Skeletal muscle tissue (tissue), 4 donors: Measurements from ENCODE around the gene MYADM. TPM values are rescaled to one million over a fixed set of nuclear protein-coding genes. Genes with fewer than 3 reads are reported as not detected.

ENCODE experiments used
- H3K27ac ChIP-seq: one replicate; pipeline ENCODE4 v1.7.0; 2013; ENCODE audit warnings: mild to moderate bottlenecking, low read depth, low read length, inconsistent platforms
- H3K27me3 ChIP-seq, 3 donors: one replicate each; pipeline ENCODE4 v1.7.0; 2013; ENCODE audit warnings: low read length in 3 of 3; ENCODE audit not compliant: control insufficient read depth in 3 of 3, insufficient read depth in 3 of 3
- H3K36me3 ChIP-seq, 3 donors: one replicate each; pipeline ENCODE4 v1.7.0; 2013; ENCODE audit warnings: low read length in 3 of 3; ENCODE audit not compliant: control insufficient read depth in 3 of 3, insufficient read depth in 3 of 3
- H3K4me1 ChIP-seq, 3 donors: one replicate each; pipeline ENCODE4 v1.7.0; 2013; ENCODE audit warnings: low read length in 3 of 3, mild to moderate bottlenecking in 3 of 3; ENCODE audit not compliant: control insufficient read depth in 3 of 3, insufficient read depth in 3 of 3
- H3K4me3 ChIP-seq, 3 donors: one replicate each; pipeline ENCODE4 v1.7.0; 2013; ENCODE audit warnings: low read length in 3 of 3
- H3K9ac ChIP-seq, 3 donors: one replicate each; pipeline ENCODE4 v1.7.0; 2013; ENCODE audit warnings: low read length in 3 of 3, mild to moderate bottlenecking in 3 of 3, moderate library complexity in 2 of 3, low read depth in 1 of 3
- H3K9me3 ChIP-seq, 3 donors: one replicate each; pipeline ENCODE4 v1.7.0; 2013; ENCODE audit warnings: low read length in 3 of 3; ENCODE audit not compliant: control insufficient read depth in 3 of 3
- total RNA-seq: library from RNA; depleted of rRNA; stranded (reverse); fragments of >200 nt; gene quantifications from one replicate; pipeline ENCODE4 v1.2.3, GENCODE V29; 2014
- donor health status: Osteomylitis.

Gene MYADM
- total RNA-seq, 1 donor from 2014 or later = 20.9 TPM

DNA sequence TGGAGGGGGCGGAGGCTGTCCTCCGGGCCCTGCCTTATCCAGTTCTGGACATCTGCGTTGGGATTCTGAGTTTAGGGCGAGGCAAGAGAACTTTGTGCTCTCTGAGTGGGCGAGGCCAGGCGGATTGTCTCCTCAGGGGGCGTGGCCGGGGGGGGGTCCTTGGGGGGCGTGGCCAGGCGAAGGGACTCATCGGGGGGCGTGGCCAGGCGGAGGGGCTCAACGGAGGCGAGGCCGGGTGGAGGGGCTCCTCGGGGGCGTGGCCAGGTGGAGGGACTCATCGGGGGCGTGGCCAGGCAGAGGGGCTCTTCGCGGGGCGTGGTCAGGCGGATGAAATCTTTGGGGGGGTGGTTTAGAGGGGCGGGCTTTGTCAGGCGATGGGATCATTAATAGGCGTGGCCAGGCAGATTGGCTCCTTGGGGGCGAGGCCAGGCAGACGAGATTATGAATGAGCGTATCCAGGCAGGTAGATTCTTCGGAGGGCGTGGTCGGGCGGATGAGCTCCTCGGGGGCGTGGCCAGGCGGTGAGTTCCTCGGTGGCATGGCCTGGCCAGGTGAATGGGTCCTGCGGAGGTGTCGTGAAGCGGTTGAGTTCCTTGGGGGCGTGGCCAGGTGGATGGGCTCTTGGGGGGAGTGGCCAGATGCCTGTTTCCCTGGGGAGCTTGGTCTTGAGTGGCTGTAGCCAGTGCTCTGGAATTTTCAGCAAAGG is 31.1 kb downstream of the MYADM start:
- Histone ChIP-seq H3K4me1 (no peaks in the 10 kb centered on the region), H3K9ac (no peak overlapping the region), H3K36me3 (no peaks in the 10 kb centered on the region), H3K9me3 (peaks cover 0 to 2% (median 0%) of the 10 kb centered on the region in 3 donors), H3K27me3 (peaks cover 27 to 40% (median 33%) of the 10 kb centered on the region in 3 donors), H3K27ac (no peak overlapping the region), H3K4me3 (no peak overlapping the region)

DNA sequence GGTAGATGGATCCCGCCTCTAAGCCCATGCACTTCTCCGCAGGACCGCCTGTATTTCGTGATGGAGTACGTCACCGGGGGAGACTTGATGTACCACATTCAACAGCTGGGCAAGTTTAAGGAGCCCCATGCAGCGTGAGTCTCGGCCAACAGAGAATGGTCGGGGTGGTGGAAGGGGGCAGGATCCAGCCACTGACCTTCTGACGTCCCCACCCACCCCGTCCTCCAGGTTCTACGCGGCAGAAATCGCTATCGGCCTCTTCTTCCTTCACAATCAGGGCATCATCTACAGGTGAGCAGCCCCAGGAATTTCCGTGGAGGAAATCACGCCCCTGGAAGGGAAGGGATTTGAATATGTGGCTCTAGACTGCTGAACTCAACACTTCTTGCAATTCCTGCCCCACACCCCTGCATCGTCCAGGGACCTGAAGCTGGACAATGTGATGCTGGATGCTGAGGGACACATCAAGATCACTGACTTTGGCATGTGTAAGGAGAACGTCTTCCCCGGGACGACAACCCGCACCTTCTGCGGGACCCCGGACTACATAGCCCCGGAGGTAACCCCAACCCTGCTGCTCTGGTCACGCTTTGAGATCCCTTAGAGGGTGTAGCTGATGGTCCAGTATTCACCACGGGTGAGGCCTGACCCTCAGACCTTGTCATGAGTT is 32.6 kb downstream of the MYADM start:
- no peaks in the 10 kb centered on the region for H3K4me1 ChIP-seq
- H3K9me3 ChIP-seq = peaks cover 0 to 2% (median 0%) of the 10 kb centered on the region in 3 donors
- H3K27ac ChIP-seq = no peak overlapping the region
- H3K4me3 ChIP-seq = no peak overlapping the region
- no peaks in the 10 kb centered on the region for H3K36me3 ChIP-seq
- H3K9ac ChIP-seq = no peak overlapping the region
- H3K27me3 ChIP-seq = peaks cover 32 to 39% (median 35%) of the 10 kb centered on the region in 3 donors

DNA sequence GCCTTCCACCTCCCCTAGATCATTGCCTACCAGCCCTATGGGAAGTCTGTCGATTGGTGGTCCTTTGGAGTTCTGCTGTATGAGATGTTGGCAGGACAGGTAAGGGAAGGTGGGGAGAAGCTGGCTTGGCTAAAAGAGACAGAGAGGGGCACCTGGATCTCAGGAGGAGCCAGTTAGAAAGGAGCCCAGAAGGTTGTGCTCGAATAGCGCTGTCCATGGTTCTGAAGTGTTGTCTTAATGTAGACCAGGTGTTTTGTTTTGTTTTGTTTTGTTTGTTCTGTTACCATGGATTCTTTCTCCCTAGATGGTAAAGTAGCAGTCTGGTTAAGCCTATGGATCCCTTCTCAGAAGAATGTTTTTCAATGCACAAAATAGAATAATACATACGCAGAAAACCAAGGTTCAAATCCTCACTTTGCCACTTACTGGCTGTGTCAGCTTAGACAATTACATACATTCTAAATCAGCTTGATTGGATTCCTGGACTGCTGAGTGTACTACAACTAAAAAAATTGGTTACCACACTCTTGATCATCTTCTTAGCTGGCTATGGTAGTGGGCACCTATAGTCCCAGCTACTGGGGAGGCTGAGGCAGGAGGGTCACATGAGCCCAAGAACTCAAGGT is 35.5 kb downstream of the MYADM start:
- Histone ChIP-seq H3K4me3 (no peak overlapping the region), H3K27ac (no peak overlapping the region), H3K9ac (no peak overlapping the region), H3K36me3 (no peaks in the 10 kb centered on the region), H3K9me3 (peaks cover 0 to 2% (median 0%) of the 10 kb centered on the region in 3 donors), H3K27me3 (peaks cover 37 to 48% (median 40%) of the 10 kb centered on the region in 3 donors), H3K4me1 (peaks cover 0 to 7% (median 6%) of the 10 kb centered on the region in 3 donors)

DNA sequence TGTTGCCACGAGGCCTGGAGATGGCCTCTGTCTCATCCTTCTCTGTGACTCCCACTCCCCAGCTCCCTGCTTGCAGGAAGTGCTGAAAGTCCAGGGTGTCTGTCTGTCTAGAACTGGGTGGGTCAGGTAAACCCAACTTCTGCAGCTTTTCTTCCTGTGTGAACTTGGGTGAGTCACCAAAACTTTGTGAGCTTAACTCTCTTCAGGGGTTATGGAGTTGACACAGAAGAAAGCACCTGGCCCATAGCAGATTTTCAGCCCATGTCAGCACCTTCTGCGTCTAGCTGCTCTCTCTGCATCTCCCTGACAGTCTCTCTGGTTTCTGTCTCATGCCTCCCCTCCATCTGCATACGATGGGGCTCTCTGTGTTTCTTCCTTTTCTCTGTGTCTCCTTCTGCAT is 37.2 kb downstream of the MYADM start:
- Histone ChIP-seq H3K36me3 (no peaks in the 10 kb centered on the region), H3K4me1 (peaks cover 4 to 12% (median 7%) of the 10 kb centered on the region in 3 donors), H3K9ac (no peak overlapping the region), H3K27ac (no peak overlapping the region), H3K9me3 (peaks cover 0 to 2% (median 0%) of the 10 kb centered on the region in 3 donors), H3K27me3 (peaks cover 49 to 52% (median 51%) of the 10 kb centered on the region in 3 donors), H3K4me3 (no peak overlapping the region)

DNA sequence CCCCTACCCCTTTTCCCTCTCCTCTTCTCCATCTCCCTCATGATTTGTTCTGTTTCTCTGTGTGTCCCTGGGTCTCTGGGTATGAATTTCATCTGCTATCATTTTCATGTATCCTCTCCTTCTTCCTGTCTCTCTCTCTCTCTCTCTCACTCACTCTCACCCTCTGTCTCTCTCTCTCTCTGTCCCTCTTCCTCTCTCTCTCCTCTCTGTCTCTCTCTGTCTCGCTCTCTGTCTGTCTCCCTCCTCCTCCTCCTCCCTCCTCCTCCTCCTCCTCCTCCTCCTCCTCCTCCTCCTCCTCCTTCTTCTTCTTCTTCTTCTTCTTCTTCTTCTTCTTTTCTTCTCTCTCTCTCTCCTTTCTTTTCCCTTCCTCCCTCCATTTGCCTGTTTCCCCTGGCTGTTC is 38.1 kb downstream of the MYADM start:
- peaks cover 4 to 12% (median 7%) of the 10 kb centered on the region in 3 donors for H3K4me1 ChIP-seq
- no peak overlapping the region for H3K4me3 ChIP-seq
- no peak overlapping the region for H3K27ac ChIP-seq
- peaks cover 0 to 2% (median 0%) of the 10 kb centered on the region in 3 donors for H3K9me3 ChIP-seq
- H3K36me3 ChIP-seq = no peaks in the 10 kb centered on the region
- H3K9ac ChIP-seq = no peak overlapping the region
- peaks cover 49 to 53% (median 50%) of the 10 kb centered on the region in 3 donors for H3K27me3 ChIP-seq

DNA sequence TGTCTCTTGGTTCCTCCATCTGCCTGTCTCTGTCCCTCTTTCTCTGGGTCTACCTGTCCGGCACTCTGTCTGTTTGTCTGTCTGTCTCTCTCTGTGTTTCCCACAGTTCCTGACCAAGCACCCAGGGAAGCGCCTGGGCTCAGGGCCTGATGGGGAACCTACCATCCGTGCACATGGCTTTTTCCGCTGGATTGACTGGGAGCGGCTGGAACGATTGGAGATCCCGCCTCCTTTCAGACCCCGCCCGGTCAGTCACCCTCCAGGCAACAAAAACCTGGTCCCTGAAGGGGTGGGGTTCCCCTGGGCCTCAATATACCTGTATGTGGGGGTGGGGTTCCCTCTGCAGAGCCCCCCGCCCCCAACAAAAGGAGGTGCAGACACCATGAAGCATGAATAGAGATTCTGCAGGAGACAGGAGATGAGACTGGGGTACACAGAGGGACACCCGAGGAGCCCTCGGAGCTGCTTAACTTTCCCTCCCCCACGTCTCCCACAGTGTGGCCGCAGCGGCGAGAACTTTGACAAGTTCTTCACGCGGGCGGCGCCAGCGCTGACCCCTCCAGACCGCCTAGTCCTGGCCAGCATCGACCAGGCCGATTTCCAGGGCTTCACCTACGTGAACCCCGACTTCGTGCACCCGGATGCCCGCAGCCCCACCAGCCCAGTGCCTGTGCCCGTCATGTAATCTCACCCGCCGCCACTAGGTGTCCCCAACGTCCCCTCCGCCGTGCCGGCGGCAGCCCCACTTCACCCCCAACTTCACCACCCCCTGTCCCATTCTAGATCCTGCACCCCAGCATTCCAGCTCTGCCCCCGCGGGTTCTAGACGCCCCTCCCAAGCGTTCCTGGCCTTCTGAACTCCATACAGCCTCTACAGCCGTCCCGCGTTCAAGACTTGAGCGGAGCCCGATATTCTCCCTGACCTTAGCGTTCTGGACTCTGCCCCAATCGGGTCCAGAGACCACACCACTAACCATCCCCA is 38.8 kb downstream of the MYADM start:
- H3K36me3 ChIP-seq = no peaks in the 10 kb centered on the region
- H3K4me1 ChIP-seq = peaks cover 4 to 12% (median 7%) of the 10 kb centered on the region in 3 donors
- no peak overlapping the region for H3K27ac ChIP-seq
- no peak overlapping the region for H3K9ac ChIP-seq
- H3K27me3 ChIP-seq = peaks cover 54 to 57% (median 55%) of the 10 kb centered on the region in 3 donors
- no peak overlapping the region for H3K4me3 ChIP-seq
- H3K9me3 ChIP-seq = peaks cover 0 to 2% (median 0%) of the 10 kb centered on the region in 3 donors

DNA sequence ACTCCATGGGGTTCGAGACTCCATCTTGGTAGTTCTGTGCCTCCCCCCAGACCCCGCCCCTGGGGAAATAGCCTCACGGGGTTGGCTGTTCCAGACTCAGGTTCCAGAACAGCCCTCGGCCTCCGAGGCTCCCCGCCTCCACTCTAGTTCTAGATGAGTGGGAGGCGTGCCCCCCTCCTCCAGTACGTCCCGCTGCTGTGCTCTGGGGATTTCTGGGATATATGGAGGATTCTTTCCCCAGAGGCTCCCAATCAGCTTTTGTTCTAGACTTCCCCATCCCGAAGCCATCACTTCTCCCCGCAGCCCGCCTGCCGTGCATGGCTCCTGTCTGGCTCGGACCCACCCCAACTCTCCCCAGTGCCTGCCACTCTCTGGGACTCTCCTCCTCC is 39.5 kb downstream of the MYADM start:
- no peak overlapping the region for H3K4me3 ChIP-seq
- H3K9me3 ChIP-seq = peaks cover 0 to 2% (median 0%) of the 10 kb centered on the region in 3 donors
- no peak overlapping the region for H3K27ac ChIP-seq
- peaks cover 4 to 12% (median 7%) of the 10 kb centered on the region in 3 donors for H3K4me1 ChIP-seq
- H3K27me3 ChIP-seq = peaks cover 61 to 63% (median 62%) of the 10 kb centered on the region in 3 donors
- no peaks in the 10 kb centered on the region for H3K36me3 ChIP-seq
- no peak overlapping the region for H3K9ac ChIP-seq

DNA sequence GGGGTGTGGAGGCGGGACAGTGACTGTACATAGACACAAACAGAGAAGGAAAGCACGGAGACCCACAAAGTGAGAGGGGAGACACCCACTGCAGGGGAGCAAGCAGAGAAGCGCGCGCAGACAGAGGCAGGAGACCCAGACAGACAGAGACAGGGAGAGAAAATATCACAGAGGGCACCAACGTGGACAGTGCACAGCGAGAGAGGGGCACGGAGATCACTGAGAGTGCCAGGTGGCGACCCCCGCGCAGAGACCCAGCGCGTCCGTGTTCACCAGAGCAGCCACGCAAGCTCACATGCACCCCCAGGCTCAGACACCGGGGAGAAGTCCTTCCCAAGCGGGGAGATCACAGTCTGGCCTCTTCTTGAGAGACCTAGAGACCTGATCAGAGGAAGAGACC is 40.0 kb downstream of the MYADM start:
- Histone ChIP-seq H3K4me3 (no peak overlapping the region), H3K36me3 (no peaks in the 10 kb centered on the region), H3K27ac (no peak overlapping the region), H3K9ac (no peak overlapping the region), H3K9me3 (peaks cover 0 to 2% (median 0%) of the 10 kb centered on the region in 3 donors), H3K27me3 (peaks cover 65 to 67% (median 66%) of the 10 kb centered on the region in 3 donors), H3K4me1 (peaks cover 4 to 12% (median 7%) of the 10 kb centered on the region in 3 donors)
